MM.1S (cell line): ENCODE data around the gene SMPDL3B.

Source experiments
- EZH2 ChIP-seq: fragments of 300-600 bp; sonication (generic); optimal IDR thresholded peaks from 2 replicates; pipeline ENCODE3; 2017; ENCODE audit warnings: low read depth, mild to moderate bottlenecking, antibody characterized with exemption, low read length, mixed read lengths
- TF ChIP-seq, protein P1 (sequence below): fragments of 300-600 bp; sonication (generic); IDR thresholded peaks from 2 replicates; pipeline ENCODE4 v1.5.1; 2016; ENCODE audit warnings: antibody characterized with exemption, low read length, mixed read lengths

GRCh38 chr1:27894521-27894920 lies 40.3 kb upstream of the SMPDL3B start:
- TF ChIP-seq, protein P1, sequence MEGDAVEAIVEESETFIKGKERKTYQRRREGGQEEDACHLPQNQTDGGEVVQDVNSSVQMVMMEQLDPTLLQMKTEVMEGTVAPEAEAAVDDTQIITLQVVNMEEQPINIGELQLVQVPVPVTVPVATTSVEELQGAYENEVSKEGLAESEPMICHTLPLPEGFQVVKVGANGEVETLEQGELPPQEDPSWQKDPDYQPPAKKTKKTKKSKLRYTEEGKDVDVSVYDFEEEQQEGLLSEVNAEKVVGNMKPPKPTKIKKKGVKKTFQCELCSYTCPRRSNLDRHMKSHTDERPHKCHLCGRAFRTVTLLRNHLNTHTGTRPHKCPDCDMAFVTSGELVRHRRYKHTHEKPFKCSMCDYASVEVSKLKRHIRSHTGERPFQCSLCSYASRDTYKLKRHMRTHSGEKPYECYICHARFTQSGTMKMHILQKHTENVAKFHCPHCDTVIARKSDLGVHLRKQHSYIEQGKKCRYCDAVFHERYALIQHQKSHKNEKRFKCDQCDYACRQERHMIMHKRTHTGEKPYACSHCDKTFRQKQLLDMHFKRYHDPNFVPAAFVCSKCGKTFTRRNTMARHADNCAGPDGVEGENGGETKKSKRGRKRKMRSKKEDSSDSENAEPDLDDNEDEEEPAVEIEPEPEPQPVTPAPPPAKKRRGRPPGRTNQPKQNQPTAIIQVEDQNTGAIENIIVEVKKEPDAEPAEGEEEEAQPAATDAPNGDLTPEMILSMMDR, result no peak
- TF ChIP-seq EZH2, result no peak
